D721Med (cell line): ENCODE measurements around the gene TTI1.

Experiments
- DNase-seq: peaks from one replicate; pipeline ENCODE4 v3.0.0; 2011; ENCODE audit warnings: low spot score; ENCODE audit not compliant: insufficient read length
- FAIRE-seq: peaks from 2 replicates; lab custom pipeline; 2011; peaks lifted over from hg19 to GRCh38; lab: Jason Lieb, UNC
- CTCF ChIP-seq: IDR thresholded peaks from 2 replicates; pipeline ENCODE4 v1.5.1; 2012; ENCODE audit warnings: mild to moderate bottlenecking, control low read depth; ENCODE audit not compliant: insufficient read depth; ENCODE audit errors: missing control alignments

The TTI1 gene

GRCh38 chr20:38043512-38044300 lies 10.4 kb upstream of the TTI1 start:
- DNase-seq (no peak), FAIRE-seq (no peak)
- no peak for TF ChIP-seq CTCF

- DNase-seq (no peak), FAIRE-seq (no peak)
- TF ChIP-seq CTCF: no peak
These were observed 7.0 kb upstream of the TTI1 start for GRCh38 chr20:38040276-38040675.

- no peak for DNase-seq
- no peak for FAIRE-seq
- TF ChIP-seq CTCF: no peak
These were observed 3.1 kb upstream of the TTI1 start for GRCh38 chr20:38036366-38036765.

- TF ChIP-seq CTCF: no peak
- FAIRE-seq (no peak), DNase-seq (no peak)
These were observed 1.7 kb upstream of the TTI1 start for GRCh38 chr20:38034961-38035360.

- FAIRE-seq (no peak), DNase-seq (no peak)
These were observed 923 bp upstream of the TTI1 start for GRCh38 chr20:38034108-38034649.

GRCh38 chr20:38032585-38033329 lies 499 bp downstream of the TTI1 start:
- TF ChIP-seq CTCF: no peak
- DNase-seq: no peak
- no peak for FAIRE-seq

More at GRCh38 chr20:38034108-38034649, 923 bp upstream of the TTI1 start:
- TF ChIP-seq CTCF: no peak
